Sigmoid colon (tissue), 4 donors: ENCODE measurements around the gene RALY.

Source experiments
- EP300 ChIP-seq, 4 donors: sonication (generic); formaldehyde crosslinking; IDR thresholded peaks; one replicate each; pipeline ENCODE4 v1.6.1; 2017; ENCODE audit warnings: antibody characterized with exemption in 4 of 4
- TF ChIP-seq, protein P1 (sequence below), 4 experiments: fragments of 450-650 bp in 3 of 4; fragments of 200-600 bp in 1 of 4; IDR thresholded peaks; one replicate each; pipeline ENCODE4 v1.5.1; 2016 to 2019; ENCODE audit warnings: antibody characterized with exemption in 4 of 4, mild to moderate bottlenecking in 3 of 4, moderate library complexity in 2 of 4

DNA sequence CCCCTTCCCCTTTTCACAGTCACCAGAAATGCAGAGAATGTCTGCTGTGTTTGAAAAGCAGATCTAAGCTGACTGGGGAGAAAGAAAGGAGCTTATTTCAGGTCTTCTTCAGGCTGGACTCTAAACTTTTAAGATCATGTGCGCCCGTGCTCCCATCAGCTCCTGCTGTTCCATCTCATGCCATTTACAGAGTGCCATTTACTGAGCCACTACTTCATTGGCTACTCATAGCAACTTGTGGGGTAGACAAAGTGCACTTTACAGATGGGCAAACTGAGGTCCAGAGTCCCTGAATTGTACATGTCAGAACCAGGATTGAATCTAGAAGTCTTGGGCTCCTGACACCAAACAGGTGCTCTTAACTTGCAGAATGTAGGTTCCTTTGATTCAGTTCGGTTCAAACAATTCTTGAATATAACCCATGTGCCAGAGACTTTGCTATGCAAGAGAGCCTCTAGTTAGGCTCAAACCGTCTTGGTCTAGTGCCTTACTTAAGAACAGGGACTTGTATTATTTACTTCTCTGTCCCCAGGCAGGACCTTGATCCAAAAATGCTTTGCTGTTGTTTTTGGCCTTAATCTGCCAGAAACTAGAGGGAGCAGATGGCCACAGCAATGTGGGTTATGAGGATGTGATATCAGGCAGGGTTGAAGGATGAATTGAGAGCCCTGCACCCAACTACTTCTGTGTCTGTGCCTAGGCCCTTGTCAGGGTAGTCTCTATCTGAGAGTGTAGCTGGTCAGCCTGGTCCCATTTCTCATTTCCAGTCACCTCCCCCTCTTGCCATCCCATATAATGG lies 56.4 kb downstream of the RALY start:
- TF ChIP-seq, protein P1, sequence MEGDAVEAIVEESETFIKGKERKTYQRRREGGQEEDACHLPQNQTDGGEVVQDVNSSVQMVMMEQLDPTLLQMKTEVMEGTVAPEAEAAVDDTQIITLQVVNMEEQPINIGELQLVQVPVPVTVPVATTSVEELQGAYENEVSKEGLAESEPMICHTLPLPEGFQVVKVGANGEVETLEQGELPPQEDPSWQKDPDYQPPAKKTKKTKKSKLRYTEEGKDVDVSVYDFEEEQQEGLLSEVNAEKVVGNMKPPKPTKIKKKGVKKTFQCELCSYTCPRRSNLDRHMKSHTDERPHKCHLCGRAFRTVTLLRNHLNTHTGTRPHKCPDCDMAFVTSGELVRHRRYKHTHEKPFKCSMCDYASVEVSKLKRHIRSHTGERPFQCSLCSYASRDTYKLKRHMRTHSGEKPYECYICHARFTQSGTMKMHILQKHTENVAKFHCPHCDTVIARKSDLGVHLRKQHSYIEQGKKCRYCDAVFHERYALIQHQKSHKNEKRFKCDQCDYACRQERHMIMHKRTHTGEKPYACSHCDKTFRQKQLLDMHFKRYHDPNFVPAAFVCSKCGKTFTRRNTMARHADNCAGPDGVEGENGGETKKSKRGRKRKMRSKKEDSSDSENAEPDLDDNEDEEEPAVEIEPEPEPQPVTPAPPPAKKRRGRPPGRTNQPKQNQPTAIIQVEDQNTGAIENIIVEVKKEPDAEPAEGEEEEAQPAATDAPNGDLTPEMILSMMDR (IDR thresholded peaks at IDR 0.05): no peak
- no peak for TF ChIP-seq EP300 (IDR thresholded peaks at IDR 0.05)
